Cardiac muscle cell (in vitro differentiated cells and primary cell): ENCODE measurements around the gene SCNN1G. TPM values are rescaled to one million over a fixed set of nuclear protein-coding genes. Genes with fewer than 3 reads are reported as not detected.

Experiments
- DNase-seq, 2 donors: peaks; one replicate each; pipeline versions ENCODE4 v3.0.0 to v3.0.0-alpha.2; 2010 to 2017; ENCODE audit warnings: low read depth in 1 of 2, low spot score in 1 of 2
- H3K27ac ChIP-seq: fragments of 200-600 bp; sonication (generic); 2 replicates; pipeline ENCODE4 v1.5.1; 2016
- H3K27me3 ChIP-seq: fragments of 200-600 bp; sonication (generic); 2 replicates; pipeline ENCODE4 v1.6.0; 2016; ENCODE audit warnings: control low read depth
- H3K36me3 ChIP-seq: fragments of 200-600 bp; sonication (generic); 2 replicates; pipeline ENCODE4 v1.5.1; 2016; ENCODE audit warnings: control low read depth
- H3K4me1 ChIP-seq: fragments of 200-600 bp; sonication (generic); 2 replicates; pipeline ENCODE4 v1.8.1; 2017; ENCODE audit warnings: low read depth, mild to moderate bottlenecking, mixed run types
- H3K4me3 ChIP-seq: fragments of 200-600 bp; sonication (generic); 2 replicates; pipeline ENCODE4 v1.5.1; 2016; ENCODE audit warnings: mild to moderate bottlenecking
- H3K9me3 ChIP-seq: fragments of 200-600 bp; sonication (generic); 2 replicates; pipeline ENCODE4 v1.5.1; 2017; ENCODE audit warnings: low read depth, mild to moderate bottlenecking, control low read depth
- CTCF ChIP-seq: IDR thresholded peaks from 2 replicates; pipeline ENCODE4 v1.5.1; 2012; ENCODE audit warnings: low read depth, mild to moderate bottlenecking, low read length
- polyA plus RNA-seq: library from polyadenylated mRNA; unstranded; fragments of >200 nt; fragmentation: Nextera tagmentation; extraction: Ambion mirVana; gene quantifications from 2 replicates; pipeline ENCODE4 v1.2.1, GENCODE V29; 2016
- total RNA-seq: library from RNA; depleted of rRNA; stranded (reverse); fragments of >200 nt; gene quantifications from 2 replicates; pipeline ENCODE4 v1.2.3, GENCODE V29; 2016

The SCNN1G gene
- total and polyA plus RNA-seq, 2 experiments from 2014 or later = not detected

GRCh38 chr16:23255000-23255399 is 72.5 kb downstream of the SCNN1G start:
- no peak for DNase-seq
- no peak for TF ChIP-seq CTCF
- H3K27ac ChIP-seq = no peak overlapping the region
- no peak overlapping the region for H3K4me3 ChIP-seq
- no peaks in the 10 kb centered on the region for H3K9me3 ChIP-seq
- no peaks in the 10 kb centered on the region for H3K27me3 ChIP-seq
- H3K4me1 ChIP-seq = no peaks in the 10 kb centered on the region
- no peaks in the 10 kb centered on the region for H3K36me3 ChIP-seq

GRCh38 chr16:23256440-23256839 is 73.9 kb downstream of the SCNN1G start:
- no peaks in the 10 kb centered on the region for H3K4me1 ChIP-seq
- TF ChIP-seq CTCF = no peak
- no peaks in the 10 kb centered on the region for H3K27me3 ChIP-seq
- DNase-seq = no peak
- no peak overlapping the region for H3K4me3 ChIP-seq
- H3K9me3 ChIP-seq = no peaks in the 10 kb centered on the region
- no peak overlapping the region for H3K27ac ChIP-seq
- no peaks in the 10 kb centered on the region for H3K36me3 ChIP-seq

- no peak for TF ChIP-seq CTCF
- Histone ChIP-seq H3K4me1 (no peaks in the 10 kb centered on the region), H3K27ac (no peak overlapping the region), H3K4me3 (no peak overlapping the region), H3K27me3 (no peaks in the 10 kb centered on the region), H3K9me3 (no peaks in the 10 kb centered on the region), H3K36me3 (no peaks in the 10 kb centered on the region)
- no peak for DNase-seq
These were observed 75.1 kb downstream of the SCNN1G start for GRCh38 chr16:23257682-23258081.

- no peaks in the 10 kb centered on the region for H3K27me3 ChIP-seq
- no peak for TF ChIP-seq CTCF
- no peak overlapping the region for H3K4me3 ChIP-seq
- no peaks in the 10 kb centered on the region for H3K36me3 ChIP-seq
- no peak for DNase-seq
- no peaks in the 10 kb centered on the region for H3K4me1 ChIP-seq
- no peak overlapping the region for H3K27ac ChIP-seq
- H3K9me3 ChIP-seq = no peaks in the 10 kb centered on the region
These were observed 76.3 kb downstream of the SCNN1G start for GRCh38 chr16:23258919-23259237.

Other genes starting within 250 kb of the SCNN1G start
- 7.1 and 8.7 TPM in 2 replicates for gene USP31, start 33.3 kb upstream of the SCNN1G start, total RNA-seq
- gene USP31, start 33.3 kb upstream of the SCNN1G start, polyA plus RNA-seq = 5.1 and 5.4 TPM in 2 replicates
- gene SCNN1B, start 119.6 kb downstream of the SCNN1G start, total RNA-seq = not detected in 2 replicates
- gene SCNN1B, start 119.6 kb downstream of the SCNN1G start, polyA plus RNA-seq = not detected in 2 replicates